K562 (cell line): ENCODE results near the gene SPATC1L. TPM values are rescaled to one million over a fixed set of nuclear protein-coding genes. Genes with fewer than 3 reads are reported as not detected.
A peak's percentile ranks its signal among the peaks of the same experiment; 100 is the strongest.

Experiments used
- BDP1 ChIP-seq: IDR thresholded peaks from 3 replicates; pipeline ENCODE4 v1.6.1; 2011; ENCODE audit not compliant: insufficient read length, insufficient read depth
- CHD2 ChIP-seq: IDR thresholded peaks from 2 replicates; pipeline ENCODE4 v1.6.1; 2011; ENCODE audit warnings: low read depth, low read length
- HIVEP1 ChIP-seq: fragments of 250-450 bp; sonication (Bioruptor Pico); IDR thresholded peaks from 2 replicates; pipeline ENCODE4 v1.4.0; 2020; ENCODE audit warnings: mild to moderate bottlenecking
- HNRNPK ChIP-seq: fragments of 200-400 bp; formaldehyde crosslinking; IDR thresholded peaks from one replicate; pipeline ENCODE4 v1.6.1; 2018; ENCODE audit warnings: mild to moderate bottlenecking, low read depth, low read length; ENCODE audit not compliant: poor library complexity, severe bottlenecking
- POLR2AphosphoS5 ChIP-seq: IDR thresholded peaks from 2 replicates; pipeline ENCODE4 v1.6.1; 2011; ENCODE audit warnings: mild to moderate bottlenecking, low read depth, low read length, moderate library complexity; ENCODE audit not compliant: control insufficient read depth, insufficient read depth
- RBM22 ChIP-seq: fragments of 200-400 bp; formaldehyde crosslinking; IDR thresholded peaks from 2 replicates; pipeline ENCODE4 v1.6.1; 2018; ENCODE audit warnings: low read length, low read depth; ENCODE audit not compliant: poor library complexity, severe bottlenecking
- RCOR1 ChIP-seq, 2 experiments: IDR thresholded peaks; 2 replicates each; pipeline ENCODE4 v1.6.1; 2012; ENCODE audit warnings: low read depth in 2 of 2, low read length in 2 of 2, borderline replicate concordance in 1 of 2, improper control_type of control experiment in 1 of 2
- RFX1 ChIP-seq: fragments of 450-650 bp; IDR thresholded peaks from 2 replicates; pipeline ENCODE4 v1.6.1; 2016; ENCODE audit warnings: mild to moderate bottlenecking, moderate library complexity
- U2AF2 ChIP-seq: fragments of 200-400 bp; formaldehyde crosslinking; optimal IDR thresholded peaks from 2 replicates; pipeline ENCODE3; 2017; ENCODE audit warnings: low read depth, mild to moderate bottlenecking, low read length
- YBX1 ChIP-seq: fragments of 450-650 bp; IDR thresholded peaks from 2 replicates; pipeline ENCODE4 v1.7.1; 2016; ENCODE audit warnings: mild to moderate bottlenecking
- polyA plus RNA-seq, 8 experiments: library from polyadenylated mRNA; depleted of rRNA in 4 of 8; stranded (reverse) in 5 of 8; unstranded in 3 of 8; fragments of >200 nt; fragmentation: Nextera tagmentation in 2 of 8; fragmentation: Illumina TruSeq in 1 of 8; extraction: Ambion mirVana in 2 of 8; extraction: Trizol in 1 of 8; gene quantifications; 2 replicates each; pipeline versions ENCODE4 v1.2.1 to v1.2.3, GENCODE V29; 2011 to 2014; ENCODE audit warnings: inconsistent platforms in 1 of 8, missing spikeins in 1 of 8
- total RNA-seq, 7 experiments: library from RNA; depleted of rRNA in 6 of 7; stranded (reverse); fragments of >200 nt in 6 of 7; fragmentation: Illumina TruSeq in 2 of 7; extraction: Trizol in 2 of 7; gene quantifications; 2 replicates each; pipeline versions ENCODE4 v1.2.1 to v1.2.3, GENCODE V29; 2011 to 2021; ENCODE audit warnings: low replicate concordance in 1 of 7
- TF ChIP-seq, protein P1 (sequence below): sonication (generic); formaldehyde crosslinking; IDR thresholded peaks from 2 replicates; pipeline ENCODE4 v1.8.0; 2023; ENCODE audit warnings: mild to moderate bottlenecking, missing genetic modification reagents
- TF ChIP-seq, protein P2 (sequence below), 2 experiments: fragments of 450-650 bp in 1 of 2; sonication (generic) in 1 of 2; formaldehyde crosslinking in 1 of 2; IDR thresholded peaks; 2 replicates each; pipeline versions ENCODE4 v1.7.1 to v1.9.0; 2016 to 2022; ENCODE audit warnings: inconsistent platforms in 1 of 2, mild to moderate bottlenecking in 1 of 2, missing genetic modification reagents in 1 of 2
- TF ChIP-seq, protein P3 (sequence below): fragments of 450-650 bp; conservative IDR thresholded peaks from 2 replicates; pipeline ENCODE4 v1.6.1; 2016; ENCODE audit warnings: missing genetic modification characterization, low read depth, mild to moderate bottlenecking, missing compliant biosample characterization, moderate library complexity

SPATC1L gene
- total and polyA plus RNA-seq, 9 of the 15 experiments (the other 6 are each of a cell fraction or from before 2014, with no cell fraction given): 0.14 to 121 (median 34.0) TPM; not detected in 1

DNA sequence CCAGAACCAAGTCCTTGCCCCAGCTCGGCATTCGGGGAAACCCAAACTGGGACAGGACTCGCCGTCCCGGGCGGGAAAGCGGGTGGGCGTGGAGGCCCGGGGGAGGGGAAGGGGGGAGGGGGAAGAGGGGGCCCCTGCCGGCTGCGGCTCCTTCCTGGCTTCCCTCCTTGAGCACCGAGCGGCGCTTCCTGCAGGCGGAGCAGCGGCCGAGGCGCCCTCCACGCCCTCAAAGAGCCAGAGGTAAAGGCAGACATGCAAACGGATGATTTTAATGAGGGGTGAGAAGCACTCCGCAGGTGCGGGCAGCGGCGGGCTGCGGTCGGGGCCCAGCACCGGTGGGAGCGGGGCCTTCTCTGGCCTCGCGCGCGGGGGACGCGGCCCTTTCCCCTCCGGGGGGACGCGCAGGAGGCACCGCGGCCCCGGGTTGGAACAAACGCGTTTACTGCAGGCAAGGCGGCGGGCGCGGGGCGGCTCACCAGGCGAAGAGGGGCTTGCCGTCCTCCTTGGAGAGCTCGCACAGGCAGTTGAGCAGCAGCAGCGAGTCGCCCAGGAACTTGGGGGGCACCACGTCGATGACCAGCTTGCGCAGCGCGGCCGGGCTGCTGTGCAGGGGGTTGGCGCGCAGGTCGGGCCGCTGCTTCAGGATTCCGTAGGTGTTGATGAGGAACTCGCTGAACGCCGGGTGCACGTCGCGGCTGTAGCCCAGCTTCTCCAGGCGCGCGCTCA is 23.2 kb downstream of the SPATC1L start (continued):
- TF ChIP-seq, protein P1, sequence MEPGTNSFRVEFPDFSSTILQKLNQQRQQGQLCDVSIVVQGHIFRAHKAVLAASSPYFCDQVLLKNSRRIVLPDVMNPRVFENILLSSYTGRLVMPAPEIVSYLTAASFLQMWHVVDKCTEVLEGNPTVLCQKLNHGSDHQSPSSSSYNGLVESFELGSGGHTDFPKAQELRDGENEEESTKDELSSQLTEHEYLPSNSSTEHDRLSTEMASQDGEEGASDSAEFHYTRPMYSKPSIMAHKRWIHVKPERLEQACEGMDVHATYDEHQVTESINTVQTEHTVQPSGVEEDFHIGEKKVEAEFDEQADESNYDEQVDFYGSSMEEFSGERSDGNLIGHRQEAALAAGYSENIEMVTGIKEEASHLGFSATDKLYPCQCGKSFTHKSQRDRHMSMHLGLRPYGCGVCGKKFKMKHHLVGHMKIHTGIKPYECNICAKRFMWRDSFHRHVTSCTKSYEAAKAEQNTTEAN (CRISPR knock-in tag): no peak
- TF ChIP-seq U2AF2: no peak
- TF ChIP-seq HIVEP1: no peak
- TF ChIP-seq POLR2AphosphoS5: no peak
- no peak for TF ChIP-seq RFX1
- TF ChIP-seq HNRNPK: peak; percentile 95
- no peak for TF ChIP-seq CHD2
- no peak for TF ChIP-seq RBM22
- TF ChIP-seq RCOR1 (IDR thresholded peaks at IDR 0.05; ENCODE audit: borderline replicate concordance in 1 of 2, low read depth in 2 of 2, low read length in 2 of 2): no peak
- TF ChIP-seq BDP1: no peak
- TF ChIP-seq, protein P2, sequence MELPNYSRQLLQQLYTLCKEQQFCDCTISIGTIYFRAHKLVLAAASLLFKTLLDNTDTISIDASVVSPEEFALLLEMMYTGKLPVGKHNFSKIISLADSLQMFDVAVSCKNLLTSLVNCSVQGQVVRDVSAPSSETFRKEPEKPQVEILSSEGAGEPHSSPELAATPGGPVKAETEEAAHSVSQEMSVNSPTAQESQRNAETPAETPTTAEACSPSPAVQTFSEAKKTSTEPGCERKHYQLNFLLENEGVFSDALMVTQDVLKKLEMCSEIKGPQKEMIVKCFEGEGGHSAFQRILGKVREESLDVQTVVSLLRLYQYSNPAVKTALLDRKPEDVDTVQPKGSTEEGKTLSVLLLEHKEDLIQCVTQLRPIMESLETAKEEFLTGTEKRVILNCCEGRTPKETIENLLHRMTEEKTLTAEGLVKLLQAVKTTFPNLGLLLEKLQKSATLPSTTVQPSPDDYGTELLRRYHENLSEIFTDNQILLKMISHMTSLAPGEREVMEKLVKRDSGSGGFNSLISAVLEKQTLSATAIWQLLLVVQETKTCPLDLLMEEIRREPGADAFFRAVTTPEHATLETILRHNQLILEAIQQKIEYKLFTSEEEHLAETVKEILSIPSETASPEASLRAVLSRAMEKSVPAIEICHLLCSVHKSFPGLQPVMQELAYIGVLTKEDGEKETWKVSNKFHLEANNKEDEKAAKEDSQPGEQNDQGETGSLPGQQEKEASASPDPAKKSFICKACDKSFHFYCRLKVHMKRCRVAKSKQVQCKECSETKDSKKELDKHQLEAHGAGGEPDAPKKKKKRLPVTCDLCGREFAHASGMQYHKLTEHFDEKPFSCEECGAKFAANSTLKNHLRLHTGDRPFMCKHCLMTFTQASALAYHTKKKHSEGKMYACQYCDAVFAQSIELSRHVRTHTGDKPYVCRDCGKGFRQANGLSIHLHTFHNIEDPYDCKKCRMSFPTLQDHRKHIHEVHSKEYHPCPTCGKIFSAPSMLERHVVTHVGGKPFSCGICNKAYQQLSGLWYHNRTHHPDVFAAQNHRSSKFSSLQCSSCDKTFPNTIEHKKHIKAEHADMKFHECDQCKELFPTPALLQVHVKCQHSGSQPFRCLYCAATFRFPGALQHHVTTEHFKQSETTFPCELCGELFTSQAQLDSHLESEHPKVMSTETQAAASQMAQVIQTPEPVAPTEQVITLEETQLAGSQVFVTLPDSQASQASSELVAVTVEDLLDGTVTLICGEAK (IDR thresholded peaks at IDR 0.05): no peak
- TF ChIP-seq, protein P2 (CRISPR knock-in tag; IDR thresholded peaks at IDR 0.05): no peak
- TF ChIP-seq, protein P3, sequence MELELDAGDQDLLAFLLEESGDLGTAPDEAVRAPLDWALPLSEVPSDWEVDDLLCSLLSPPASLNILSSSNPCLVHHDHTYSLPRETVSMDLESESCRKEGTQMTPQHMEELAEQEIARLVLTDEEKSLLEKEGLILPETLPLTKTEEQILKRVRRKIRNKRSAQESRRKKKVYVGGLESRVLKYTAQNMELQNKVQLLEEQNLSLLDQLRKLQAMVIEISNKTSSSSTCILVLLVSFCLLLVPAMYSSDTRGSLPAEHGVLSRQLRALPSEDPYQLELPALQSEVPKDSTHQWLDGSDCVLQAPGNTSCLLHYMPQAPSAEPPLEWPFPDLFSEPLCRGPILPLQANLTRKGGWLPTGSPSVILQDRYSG (tag): no peak
- TF ChIP-seq YBX1: no peak
